ENCODE results near the gene GALR2. TPM values are rescaled to one million over a fixed set of nuclear protein-coding genes. Genes with fewer than 3 reads are reported as not detected.

Gene GALR2, protein sequence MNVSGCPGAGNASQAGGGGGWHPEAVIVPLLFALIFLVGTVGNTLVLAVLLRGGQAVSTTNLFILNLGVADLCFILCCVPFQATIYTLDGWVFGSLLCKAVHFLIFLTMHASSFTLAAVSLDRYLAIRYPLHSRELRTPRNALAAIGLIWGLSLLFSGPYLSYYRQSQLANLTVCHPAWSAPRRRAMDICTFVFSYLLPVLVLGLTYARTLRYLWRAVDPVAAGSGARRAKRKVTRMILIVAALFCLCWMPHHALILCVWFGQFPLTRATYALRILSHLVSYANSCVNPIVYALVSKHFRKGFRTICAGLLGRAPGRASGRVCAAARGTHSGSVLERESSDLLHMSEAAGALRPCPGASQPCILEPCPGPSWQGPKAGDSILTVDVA
- under 1 TPM; 0.38 to 0.40 TPM for total RNA-seq

DNA sequence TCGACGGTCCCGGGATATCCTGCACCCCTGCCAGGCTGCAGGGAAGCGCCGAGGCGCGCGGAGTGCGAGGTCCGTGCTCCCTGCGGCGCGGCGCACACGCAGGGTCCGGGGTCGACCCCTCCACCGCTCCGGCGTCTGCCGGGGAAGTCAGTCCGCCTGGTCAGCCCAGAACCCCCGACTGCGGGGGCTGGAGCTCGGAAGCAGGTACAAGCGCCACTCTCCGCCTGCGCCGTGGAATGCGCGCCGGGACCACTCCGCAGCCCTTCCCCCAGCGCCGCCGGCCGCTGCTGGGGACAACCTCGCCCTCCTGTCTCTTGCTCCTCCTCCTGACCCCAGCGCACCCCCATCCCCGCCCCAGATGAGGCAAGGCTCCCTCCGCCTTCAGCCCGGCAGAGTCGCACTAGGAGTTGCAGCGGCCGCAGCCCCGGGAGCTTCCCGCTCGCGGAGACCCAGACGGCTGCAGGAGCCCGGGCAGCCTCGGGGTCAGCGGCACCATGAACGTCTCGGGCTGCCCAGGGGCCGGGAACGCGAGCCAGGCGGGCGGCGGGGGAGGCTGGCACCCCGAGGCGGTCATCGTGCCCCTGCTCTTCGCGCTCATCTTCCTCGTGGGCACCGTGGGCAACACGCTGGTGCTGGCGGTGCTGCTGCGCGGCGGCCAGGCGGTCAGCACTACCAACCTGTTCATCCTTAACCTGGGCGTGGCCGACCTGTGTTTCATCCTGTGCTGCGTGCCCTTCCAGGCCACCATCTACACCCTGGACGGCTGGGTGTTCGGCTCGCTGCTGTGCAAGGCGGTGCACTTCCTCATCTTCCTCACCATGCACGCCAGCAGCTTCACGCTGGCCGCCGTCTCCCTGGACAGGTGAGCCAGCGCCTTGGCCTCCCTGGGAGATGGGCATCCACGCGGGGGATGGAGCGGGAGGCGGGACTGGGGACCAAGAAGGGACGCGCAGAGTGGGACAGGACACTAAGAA lies at the start of gene GALR2:
TSS of gene GALR2 (plus strand) at position 392 of the 974 bp plus-strand sequence. CDS start at position 495, 103 bp downstream.
- POLR2A ChIA-PET: no interaction called here
- H3K27ac Mint-ChIP-seq: no peak within 1 kb of the TSS
- H3K36me3 Mint-ChIP-seq (ENCODE audit: low read depth): peaks cover 13% of the 10 kb centered on the region

DNA sequence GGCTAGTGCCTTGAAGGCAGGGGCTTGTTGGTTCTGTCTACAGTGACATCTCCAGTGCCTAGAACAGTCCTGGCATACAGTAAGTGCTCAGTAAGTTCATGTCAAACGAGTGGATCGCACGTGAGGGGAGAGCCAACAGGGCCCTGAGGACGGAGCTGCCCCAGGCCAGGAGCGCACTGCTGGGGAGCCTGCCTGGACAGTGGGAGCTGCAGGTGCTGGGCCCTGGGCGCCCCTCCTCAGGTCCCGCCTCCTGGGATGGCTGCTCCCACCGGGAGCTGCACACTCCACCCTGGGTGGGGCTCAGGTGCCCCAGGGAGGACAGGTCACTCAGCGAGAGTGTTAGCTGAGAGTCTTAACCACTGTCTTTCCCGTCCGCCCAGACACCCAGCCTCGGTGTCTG lies 49.3 kb upstream of the GALR2 start:
- DNase-seq: no peak
- H3K27ac Mint-ChIP-seq: no peak overlapping the region
- CTCF ChIA-PET: interaction anchor here (0.7 to 1.0 kb wide), 2 partner anchors 11 to 81 kb away, joined by 3 read pairs; no protein-coding TSS in a partner anchor
- H3K4me3 Mint-ChIP-seq: no peak overlapping the region
- peaks cover 9% of the 10 kb centered on the region for H3K4me1 Mint-ChIP-seq
- no peaks in the 10 kb centered on the region for H3K27me3 Mint-ChIP-seq
- POLR2A ChIA-PET: no interaction called here
- H3K9me3 Mint-ChIP-seq: no peaks in the 10 kb centered on the region
- no peaks in the 10 kb centered on the region for H3K36me3 Mint-ChIP-seq (ENCODE audit: low read depth)

More for the DNA sequence above, at the start of gene GALR2:
- CTCF ChIA-PET: interaction anchor here (0.7 kb wide), 1 partner anchor 11 kb away, joined by 3 read pairs; no protein-coding TSS in a partner anchor
- H3K4me1 Mint-ChIP-seq: peaks cover 48% of the 10 kb centered on the region
- peaks cover 52% of the 10 kb centered on the region for H3K27me3 Mint-ChIP-seq
- no peaks in the 10 kb centered on the region for H3K9me3 Mint-ChIP-seq
- peak within 1 kb of the TSS; percentile 49 for H3K4me3 Mint-ChIP-seq
- DNase-seq: no peak

DNA sequence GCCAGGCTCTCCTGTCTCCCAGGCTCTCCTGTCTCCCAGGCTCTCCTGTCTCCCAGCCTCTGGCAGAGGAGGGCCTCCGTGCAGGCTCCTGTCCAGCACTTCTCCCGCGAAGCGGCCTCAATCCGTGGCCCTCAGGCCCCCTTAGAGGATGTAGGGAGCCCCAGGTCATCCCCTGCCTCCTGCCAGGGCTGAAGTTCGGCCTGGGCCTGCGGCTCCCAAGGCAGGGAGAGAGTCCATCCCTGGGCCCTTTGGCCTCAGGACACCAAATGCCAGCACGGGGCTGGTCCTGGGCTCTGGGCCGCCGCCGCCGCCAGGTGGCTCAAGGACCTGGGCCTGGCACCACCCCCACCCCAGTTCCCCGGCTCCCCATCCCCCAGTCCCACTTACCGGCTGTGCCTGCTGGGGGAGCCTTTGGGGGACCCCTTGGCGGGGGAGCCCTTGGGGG lies 47.8 kb upstream of the GALR2 start:
- Mint-ChIP-seq H3K27ac (no peak overlapping the region), H3K4me1 (peaks cover 9% of the 10 kb centered on the region), H3K27me3 (no peaks in the 10 kb centered on the region), H3K36me3 (ENCODE audit: low read depth) (no peaks in the 10 kb centered on the region), H3K9me3 (no peaks in the 10 kb centered on the region), H3K4me3 (no peak overlapping the region)
- no peak for DNase-seq
- ChIA-PET CTCF (no interaction called here), POLR2A (no interaction called here)

DNA sequence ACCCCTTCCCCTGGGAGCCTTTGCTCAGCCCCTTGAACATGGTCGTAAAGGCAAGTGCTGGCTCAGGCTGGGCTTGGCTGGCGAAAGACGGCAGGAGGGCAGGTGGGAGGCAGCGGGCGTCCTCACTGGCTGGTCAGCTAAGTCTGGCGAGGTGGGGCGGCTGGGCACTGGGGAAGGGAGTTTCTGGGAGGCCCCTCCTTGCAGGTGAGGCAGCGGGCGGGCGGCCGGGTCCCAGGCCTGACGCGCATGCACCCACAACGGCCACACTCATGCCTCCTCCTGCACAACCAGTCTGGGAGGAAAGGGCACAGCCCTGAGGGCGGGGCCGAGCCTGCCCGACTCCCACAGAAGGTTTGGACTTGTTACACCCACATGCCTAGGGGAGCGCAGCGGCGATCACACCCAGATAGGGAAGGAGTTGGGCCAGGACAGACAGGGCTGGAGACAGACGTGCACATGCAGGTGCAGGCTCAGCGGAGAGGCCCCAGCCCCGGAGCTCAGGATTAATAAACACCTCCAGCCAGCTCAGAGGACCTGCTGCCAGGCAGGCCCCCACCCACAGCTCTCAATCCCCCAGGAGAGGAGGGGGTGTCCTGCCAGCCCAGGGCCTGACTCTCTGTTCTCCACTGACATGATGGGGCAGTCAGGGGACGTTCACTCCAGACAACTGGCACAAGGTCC lies 47.3 kb upstream of the GALR2 start, which contains the start of gene EVPL:
TSS of gene EVPL (minus strand) at position 148 of the 681 bp plus-strand sequence. CDS start at position 40, 108 bp downstream.
- ChIA-PET CTCF (no interaction called here), POLR2A (no interaction called here)
- no peaks in the 10 kb centered on the region for H3K27me3 Mint-ChIP-seq

DNA sequence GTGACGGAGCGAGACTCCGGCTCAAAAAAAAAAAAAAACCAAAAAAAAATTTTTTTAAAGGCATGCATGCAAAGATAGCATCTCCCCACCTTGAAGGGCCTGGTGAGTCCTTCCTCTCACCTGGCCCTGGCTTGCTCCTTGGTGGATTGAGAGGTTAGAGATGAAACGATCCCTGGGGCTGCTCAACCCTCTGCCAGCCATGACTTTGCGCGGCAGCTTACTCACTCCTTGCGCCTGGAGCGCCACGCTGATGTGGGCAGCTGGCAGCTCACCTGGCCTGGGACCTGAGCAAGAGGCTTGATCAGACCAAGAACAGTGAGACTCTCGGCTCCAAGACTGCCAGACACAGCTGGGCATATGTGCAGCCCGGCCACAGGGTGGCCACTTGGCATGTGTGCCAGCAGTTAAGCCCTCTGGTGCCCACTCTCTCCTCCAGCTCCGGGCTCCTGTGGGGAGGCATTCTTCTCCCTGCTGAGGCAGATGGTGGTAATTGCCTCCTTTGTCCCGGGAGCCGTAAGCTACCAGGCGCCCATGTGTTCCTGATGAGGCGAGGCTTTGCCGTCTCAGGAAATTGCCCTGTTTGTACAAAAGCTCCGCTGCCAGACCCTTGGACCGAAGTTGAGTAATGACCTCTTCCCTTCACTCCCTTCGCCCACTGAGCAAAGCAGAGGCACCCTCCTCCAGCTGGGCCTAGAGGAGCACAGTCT lies 42.4 kb upstream of the GALR2 start:
- POLR2A ChIA-PET: no interaction called here
- CTCF ChIA-PET: interaction anchor here (0.6 to 0.7 kb wide), 2 partner anchors 96 to 268 kb away, joined by 3 read pairs; no protein-coding TSS in a partner anchor
- H3K27ac Mint-ChIP-seq: no peak overlapping the region
- no peaks in the 10 kb centered on the region for H3K36me3 Mint-ChIP-seq (ENCODE audit: low read depth)
- no peak for DNase-seq
- peaks cover 9% of the 10 kb centered on the region for H3K4me1 Mint-ChIP-seq
- H3K27me3 Mint-ChIP-seq: no peaks in the 10 kb centered on the region
- H3K4me3 Mint-ChIP-seq: no peak overlapping the region
- no peaks in the 10 kb centered on the region for H3K9me3 Mint-ChIP-seq

More for the DNA sequence above, 47.3 kb upstream of the GALR2 start, which contains the start of gene EVPL:
- H3K9me3 Mint-ChIP-seq: no peaks in the 10 kb centered on the region
- H3K27ac Mint-ChIP-seq: no peak within 1 kb of the TSS
- peaks cover 9% of the 10 kb centered on the region for H3K4me1 Mint-ChIP-seq
- no peaks in the 10 kb centered on the region for H3K36me3 Mint-ChIP-seq (ENCODE audit: low read depth)
- H3K4me3 Mint-ChIP-seq: no peak within 1 kb of the TSS
- no peak for DNase-seq

DNA sequence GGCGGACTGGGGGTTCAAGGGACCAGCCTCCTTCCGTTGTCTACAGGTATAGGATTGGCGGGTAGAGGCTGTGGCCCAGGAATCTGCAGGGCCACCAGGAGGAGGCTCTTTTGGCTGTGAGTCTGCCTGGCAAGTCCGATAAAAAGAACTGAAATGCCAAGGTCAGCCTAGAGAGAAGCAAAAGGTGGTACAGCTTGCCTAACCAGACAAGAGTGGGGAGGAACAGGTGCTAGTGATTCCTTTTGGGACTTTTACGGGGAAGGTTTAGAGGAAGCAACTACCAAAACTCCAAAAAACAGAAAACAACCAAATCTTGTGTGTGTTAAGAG lies 41.8 kb upstream of the GALR2 start:
- H3K27ac Mint-ChIP-seq: no peak overlapping the region

DNA sequence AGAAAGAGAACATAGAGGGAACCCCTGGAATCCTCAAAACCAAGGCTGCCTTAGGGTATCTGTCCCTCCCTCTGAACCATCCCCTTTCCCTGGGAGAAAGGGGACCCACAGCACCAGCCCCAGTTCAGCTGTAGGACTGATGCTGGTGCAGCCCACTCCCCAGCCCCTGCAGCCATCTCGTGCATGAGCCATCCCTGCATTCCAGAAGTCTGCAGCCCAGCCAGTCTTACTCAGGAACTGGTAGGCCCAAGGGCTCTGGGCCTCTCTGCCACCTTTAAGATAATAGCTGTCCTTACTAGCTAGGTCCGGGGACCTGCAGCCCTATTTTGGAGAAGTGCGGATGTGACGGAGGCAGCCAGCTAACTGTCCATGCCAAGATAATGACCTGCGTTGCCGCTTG lies 41.4 kb upstream of the GALR2 start:
- H3K4me1 Mint-ChIP-seq: peaks cover 9% of the 10 kb centered on the region
- H3K9me3 Mint-ChIP-seq: no peaks in the 10 kb centered on the region
- ChIA-PET POLR2A (interaction anchor here (1.0 to 1.2 kb wide), 2 partner anchors 14 to 20 kb away, joined by 3 read pairs; no protein-coding TSS in a partner anchor), CTCF (interaction anchor here (1.4 to 2.4 kb wide), 3 partner anchors 19 to 33 kb away, joined by 4 to 11 read pairs (median 8); partner anchors contain the start of gene CDK3)
- DNase-seq: no peak
- peaks cover 2% of the 10 kb centered on the region for H3K36me3 Mint-ChIP-seq (ENCODE audit: low read depth)
- H3K4me3 Mint-ChIP-seq: no peak overlapping the region
- no peaks in the 10 kb centered on the region for H3K27me3 Mint-ChIP-seq
- H3K27ac Mint-ChIP-seq: no peak overlapping the region

More for the DNA sequence above, 41.8 kb upstream of the GALR2 start:
- no peaks in the 10 kb centered on the region for H3K36me3 Mint-ChIP-seq (ENCODE audit: low read depth)
- no peaks in the 10 kb centered on the region for H3K9me3 Mint-ChIP-seq
- no peak overlapping the region for H3K4me3 Mint-ChIP-seq
- ChIA-PET POLR2A (interaction anchor here (1.2 kb wide), 1 partner anchor 21 kb away, joined by 3 read pairs; no protein-coding TSS in a partner anchor), CTCF (interaction anchor here (1.8 to 2.4 kb wide), 2 partner anchors 19 to 33 kb away, joined by 8 to 11 read pairs; partner anchors contain the start of gene CDK3)
- H3K27me3 Mint-ChIP-seq: no peaks in the 10 kb centered on the region
- no peak for DNase-seq
- peaks cover 9% of the 10 kb centered on the region for H3K4me1 Mint-ChIP-seq

DNA sequence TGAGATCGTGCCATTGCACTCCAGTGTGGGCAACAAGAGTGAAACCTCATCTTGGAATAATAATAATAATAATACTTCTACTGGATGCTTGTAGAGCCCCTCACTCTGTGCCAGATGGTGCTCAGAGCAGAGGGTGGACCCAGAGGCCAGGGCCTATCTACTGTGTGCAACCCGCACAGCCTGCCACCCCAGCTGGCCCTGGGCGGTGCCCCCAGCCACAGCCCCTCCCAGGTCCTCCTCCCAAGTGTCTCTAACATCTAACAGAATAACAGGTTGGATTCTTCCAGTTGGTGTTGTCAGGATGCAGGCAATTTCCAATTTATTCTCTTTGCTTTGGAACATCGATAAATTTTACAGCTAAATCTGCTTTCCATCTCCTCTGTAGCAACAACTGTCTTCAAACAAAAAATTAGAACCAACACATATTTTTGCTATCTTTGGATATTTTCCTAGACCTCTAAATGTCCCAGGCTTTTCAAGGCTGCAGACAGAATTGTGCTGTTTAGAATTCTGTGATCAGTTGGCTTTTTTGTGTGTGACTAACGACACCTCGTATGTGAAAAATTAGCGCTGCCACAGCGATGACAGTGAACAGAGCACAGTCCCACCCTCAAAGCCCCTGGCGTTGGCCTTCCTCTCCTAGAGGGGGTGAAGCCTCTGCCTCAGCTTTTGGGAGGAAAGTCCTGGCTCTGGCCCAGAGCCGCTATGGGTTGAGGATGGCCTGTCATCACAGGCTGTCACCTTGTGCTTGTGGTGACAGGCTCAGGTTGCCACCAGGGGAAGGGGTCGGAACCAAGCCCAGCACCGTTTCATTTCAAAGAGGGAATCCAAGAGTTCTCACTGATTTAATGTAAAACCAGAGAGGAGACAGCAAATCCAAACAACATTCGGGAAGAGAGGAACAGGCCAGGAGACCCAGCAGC lies 39.9 kb upstream of the GALR2 start:
- H3K27me3 Mint-ChIP-seq: no peaks in the 10 kb centered on the region
- no peaks in the 10 kb centered on the region for H3K9me3 Mint-ChIP-seq
- no peak overlapping the region for H3K27ac Mint-ChIP-seq
- DNase-seq: no peak
- peaks cover 17% of the 10 kb centered on the region for H3K36me3 Mint-ChIP-seq (ENCODE audit: low read depth)
- H3K4me3 Mint-ChIP-seq: no peak overlapping the region
- POLR2A ChIA-PET: interaction anchor here (1.0 kb wide), 1 partner anchor 12 kb away, joined by 3 read pairs; no protein-coding TSS in a partner anchor
- CTCF ChIA-PET: interaction anchor here (1.4 to 2.4 kb wide), 3 partner anchors 21 to 35 kb away, joined by 4 to 11 read pairs (median 8); partner anchors contain the start of gene CDK3
- H3K4me1 Mint-ChIP-seq: peaks cover 3% of the 10 kb centered on the region

DNA sequence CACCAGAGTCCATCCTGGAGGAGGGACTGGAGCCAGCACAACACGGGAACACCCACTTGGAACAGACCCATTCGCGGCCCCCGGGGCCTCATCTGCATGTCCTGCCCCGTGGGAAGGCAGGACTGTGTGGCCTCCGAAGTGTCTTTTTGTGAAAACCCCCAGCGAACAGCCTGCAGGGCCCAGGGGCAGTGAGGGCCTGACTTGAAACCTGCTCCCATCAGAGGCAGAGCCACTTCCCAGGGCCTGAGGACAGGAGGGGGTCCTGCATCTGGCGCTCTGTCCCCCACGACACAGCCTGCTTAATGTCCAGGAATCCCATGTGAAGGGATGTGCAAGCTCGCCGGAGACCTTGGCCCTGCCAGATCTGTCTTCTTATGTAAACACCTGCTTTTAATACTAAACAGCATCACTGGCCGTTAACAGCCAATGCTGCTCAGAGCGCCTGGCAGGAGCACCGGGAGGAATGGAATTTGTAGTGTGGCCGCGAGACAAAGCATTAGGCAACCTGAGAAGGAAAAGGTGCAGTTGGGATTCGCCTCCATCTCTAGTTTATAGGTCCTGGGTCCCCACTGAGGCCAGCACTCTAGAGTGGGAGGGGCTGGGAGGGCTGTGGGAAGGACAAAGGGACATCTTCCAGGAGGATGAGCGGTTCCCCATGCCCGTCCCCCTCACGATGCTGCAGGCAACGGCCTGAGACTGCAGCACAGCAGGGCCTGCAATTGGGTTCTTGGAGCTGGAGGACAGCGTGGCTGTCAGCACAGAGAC lies 37.9 kb upstream of the GALR2 start:
- no peak overlapping the region for H3K4me3 Mint-ChIP-seq
- no peaks in the 10 kb centered on the region for H3K4me1 Mint-ChIP-seq
- no peak for DNase-seq
- H3K9me3 Mint-ChIP-seq: no peaks in the 10 kb centered on the region
- ChIA-PET CTCF (interaction anchor here (0.8 to 1.6 kb wide), 4 partner anchors 22 to 58 kb away, joined by 3 to 6 read pairs (median 3); partner anchors contain the start of genes ACOX1 and TEN1), POLR2A (no interaction called here)
- peaks cover 35% of the 10 kb centered on the region for H3K36me3 Mint-ChIP-seq (ENCODE audit: low read depth)
- no peak overlapping the region for H3K27ac Mint-ChIP-seq
- H3K27me3 Mint-ChIP-seq: no peaks in the 10 kb centered on the region

DNA sequence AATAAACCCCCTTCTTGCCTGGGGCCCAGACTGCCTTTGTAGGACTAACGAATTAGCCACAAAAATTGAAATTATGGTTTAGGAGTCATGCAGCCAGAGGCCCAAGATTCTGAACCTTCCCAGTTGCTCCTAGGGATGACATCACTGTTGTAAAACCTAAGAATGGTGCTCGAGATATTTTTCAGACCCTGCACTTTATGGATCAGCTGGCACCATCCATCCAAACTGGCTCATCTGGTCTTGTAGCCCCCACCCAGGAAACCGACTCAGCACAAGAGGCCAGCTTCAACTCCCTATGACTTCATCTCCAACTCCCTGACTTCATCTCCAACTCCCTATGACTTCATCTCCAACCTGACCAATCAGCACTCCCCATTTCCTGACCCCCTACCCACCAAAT lies 36.5 kb upstream of the GALR2 start:
- Mint-ChIP-seq H3K4me3 (no peak overlapping the region), H3K36me3 (ENCODE audit: low read depth) (peaks cover 39% of the 10 kb centered on the region), H3K9me3 (no peaks in the 10 kb centered on the region), H3K4me1 (no peaks in the 10 kb centered on the region), H3K27ac (no peak overlapping the region), H3K27me3 (no peaks in the 10 kb centered on the region)
- ChIA-PET CTCF (interaction anchor here (1.6 kb wide), 1 partner anchor 24 kb away, joined by 6 read pairs; no protein-coding TSS in a partner anchor), POLR2A (no interaction called here)
- DNase-seq: no peak

All from activated CD4-positive, alpha-beta memory T cell treated with anti-CD3 and anti-CD28 coated beads, Interleukin-2, amount 10 ng/mL, durations not matched to agents 7 days and 5 days (primary cell).